HG03565 (cell line): Measurements from ENCODE around the gene BMPER.
A peak's percentile ranks its signal among the peaks of the same experiment; 100 is the strongest.

Source experiments
- ATAC-seq: cut with Tn5 transposase; IDR thresholded peaks from one replicate; pipeline ENCODE4 v1.9.1; 2021; ENCODE audit warnings: mild to moderate bottlenecking, moderate library complexity; ENCODE audit not compliant: unreplicated experiment

BMPER gene

DNA sequence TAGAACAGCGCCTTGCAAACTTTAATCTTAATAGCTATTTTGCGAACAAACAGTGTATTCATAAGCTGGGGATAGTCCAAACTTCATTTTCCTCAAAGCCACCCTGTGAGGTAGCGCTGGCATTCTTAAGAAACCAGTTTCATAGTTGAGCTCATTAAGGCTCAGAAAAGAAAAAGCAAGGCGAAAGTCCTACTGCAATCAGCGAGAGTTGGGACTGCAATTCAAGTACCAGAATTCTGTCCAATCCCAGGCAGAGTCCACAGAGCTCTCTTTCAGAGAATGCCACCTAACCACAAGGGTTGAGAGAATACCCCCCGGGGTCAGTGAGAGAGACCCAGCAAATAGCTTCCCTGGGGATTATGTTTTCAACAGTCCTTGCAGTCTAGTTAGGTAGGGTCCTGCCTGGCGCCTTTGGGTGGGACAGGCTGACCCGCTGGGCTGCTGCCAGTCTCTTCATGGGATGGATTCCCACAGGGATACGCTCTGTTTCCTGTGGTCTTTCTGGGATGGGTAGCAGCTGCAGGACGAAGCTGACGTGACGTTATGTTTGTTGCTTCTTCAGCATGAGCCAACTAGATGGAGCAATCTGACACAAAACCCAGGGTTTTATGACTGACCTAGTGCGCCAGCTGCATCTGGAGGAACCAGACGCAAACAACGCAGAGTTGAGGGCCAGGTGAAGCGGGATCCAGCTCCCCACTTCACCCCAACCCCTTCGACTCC is 16.0 kb downstream of the BMPER start:
- ATAC-seq: no peak

DNA sequence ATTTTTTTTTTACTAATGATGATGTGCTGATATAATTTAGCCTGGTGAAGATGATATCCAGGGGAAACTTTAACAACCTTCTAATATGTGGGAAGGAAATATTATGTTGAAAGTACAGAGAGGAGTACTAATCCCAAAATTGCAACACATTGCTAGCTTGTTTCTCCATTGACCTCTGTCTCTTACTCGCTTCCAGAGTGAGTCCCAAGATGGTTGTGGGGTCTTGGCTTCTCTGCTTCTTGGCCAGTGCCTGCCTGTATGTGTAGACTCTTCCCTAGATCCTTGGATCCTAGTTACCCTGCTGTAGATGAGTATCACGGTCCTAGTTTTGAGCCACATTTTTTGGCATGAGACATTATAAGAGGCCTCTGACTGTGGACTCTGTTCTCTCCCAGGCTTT is 17.5 kb downstream of the BMPER start:
- no peak for ATAC-seq

DNA sequence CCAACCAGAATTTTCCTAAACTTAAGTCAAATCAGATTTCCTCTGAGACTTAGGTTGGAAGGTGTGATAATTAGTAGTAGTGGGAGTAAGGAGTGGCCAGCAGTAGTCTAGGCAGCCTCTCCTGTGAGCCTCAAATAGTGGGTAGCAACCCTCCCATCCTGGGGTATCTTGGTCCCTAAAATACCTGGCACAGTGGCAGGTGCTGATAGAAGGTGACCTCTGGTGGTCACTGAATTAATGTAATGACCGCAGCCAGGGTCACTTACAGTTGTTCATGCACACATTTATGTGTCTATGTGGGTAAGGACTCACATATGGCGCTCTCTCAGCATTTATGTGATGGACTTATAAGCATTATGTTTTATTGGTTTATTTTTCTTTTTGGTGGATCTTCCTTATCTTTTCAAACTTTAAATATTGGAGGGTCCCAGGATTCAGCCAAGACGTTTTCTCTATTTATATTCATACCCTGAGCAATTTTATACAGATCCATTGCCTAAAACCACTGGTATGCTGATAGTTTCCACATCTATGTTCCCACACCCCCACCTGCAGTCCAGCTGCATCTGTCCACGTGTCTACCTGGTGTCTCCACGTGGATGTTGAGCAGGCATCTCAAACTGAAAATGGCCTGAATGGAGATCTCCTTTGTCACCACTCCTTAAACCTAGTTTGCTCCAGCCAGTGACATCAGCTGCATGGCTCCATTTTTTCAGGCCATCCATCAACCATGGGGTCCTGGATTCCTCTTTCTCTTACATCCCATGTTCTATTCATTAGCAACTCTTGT is 18.3 kb downstream of the BMPER start:
- ATAC-seq: no peak

DNA sequence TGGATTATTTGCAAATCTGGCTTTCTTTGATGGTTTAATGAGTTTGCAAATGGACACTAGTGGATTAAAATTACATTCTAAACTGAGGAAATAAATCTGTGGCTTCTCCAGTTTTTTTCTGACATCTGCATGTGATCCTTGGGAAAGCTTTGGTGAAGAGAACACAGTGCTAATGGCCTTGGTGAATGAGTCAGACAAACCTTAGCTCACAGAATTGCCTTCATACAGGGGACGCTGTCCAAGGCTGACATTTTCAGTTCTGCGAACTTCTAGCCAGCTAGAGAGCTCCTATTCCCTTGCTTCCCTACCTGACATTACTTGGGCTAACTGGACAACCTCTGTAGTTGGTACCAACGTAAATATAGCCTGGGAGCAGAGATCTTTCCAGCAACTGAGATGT is 21.2 kb downstream of the BMPER start:
- no peak for ATAC-seq

DNA sequence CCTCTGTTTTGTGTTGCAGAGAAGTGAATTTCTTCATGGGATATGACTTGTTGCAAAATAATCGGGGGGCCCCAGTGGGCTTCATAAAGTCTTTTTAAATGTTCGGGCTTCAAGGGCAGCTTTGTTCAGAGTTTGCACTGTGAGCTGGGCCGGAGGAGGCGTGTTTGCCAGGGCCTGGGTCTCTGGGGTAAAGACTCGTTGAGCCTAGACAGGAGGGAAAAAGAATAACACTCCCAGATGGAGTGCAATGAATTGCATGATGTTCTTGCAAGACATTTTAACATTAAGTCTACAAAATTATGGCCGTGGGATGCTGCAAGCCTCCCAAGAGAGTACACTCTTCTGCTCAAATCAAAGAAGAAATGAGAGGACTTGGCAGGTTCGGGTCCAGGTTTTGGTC is 23.6 kb downstream of the BMPER start:
- ATAC-seq: no peak

DNA sequence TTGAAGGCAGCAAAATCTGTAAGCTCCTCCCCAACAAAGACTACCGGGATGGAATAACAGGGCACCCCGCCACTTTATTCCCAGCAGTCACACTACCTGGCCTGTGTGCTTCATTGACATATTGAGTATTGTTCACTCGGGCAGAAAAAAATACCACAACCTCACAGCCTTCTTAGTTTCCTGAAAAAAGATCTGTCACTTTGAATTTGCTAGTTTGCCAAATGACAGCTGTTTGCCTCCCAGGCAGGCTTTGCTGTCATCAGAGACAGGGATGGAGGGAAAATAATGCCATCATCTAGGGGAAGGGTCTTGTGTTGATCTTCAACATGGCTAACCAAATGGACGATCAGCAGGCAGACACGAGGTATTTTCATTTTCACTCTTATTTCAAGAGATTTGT is 26.9 kb downstream of the BMPER start:
- ATAC-seq: no peak

DNA sequence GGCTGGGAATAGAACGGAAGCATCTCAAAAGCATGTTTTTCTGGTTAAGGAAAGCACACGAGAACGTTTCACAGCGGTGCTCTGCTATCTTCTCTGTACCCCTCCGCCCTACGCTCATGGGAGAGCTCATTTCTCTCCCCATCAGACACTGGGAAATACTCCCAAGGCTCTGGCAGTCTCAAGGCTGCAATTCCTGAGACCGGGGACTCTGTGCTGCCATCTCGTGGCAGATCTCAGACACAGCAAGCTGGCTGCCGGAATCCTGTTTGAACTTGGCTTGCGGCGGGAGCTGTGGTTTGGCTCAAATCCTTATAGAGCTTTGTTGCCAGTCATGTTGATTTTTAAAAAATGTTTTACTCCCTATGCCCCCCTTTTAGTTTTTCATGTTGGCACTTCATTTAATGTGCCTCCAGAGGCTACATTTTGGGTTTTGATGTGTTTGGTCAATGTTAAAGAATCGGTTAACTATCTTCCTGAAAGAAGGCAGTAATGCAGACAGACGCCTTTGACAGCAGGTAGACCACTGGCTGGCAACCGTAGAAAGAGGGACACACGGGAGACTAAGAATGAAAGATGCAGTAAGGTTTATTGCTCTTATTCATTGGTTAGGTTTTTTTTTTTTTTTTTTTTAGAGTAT is 27.6 kb downstream of the BMPER start:
- ATAC-seq: peak; percentile 61

DNA sequence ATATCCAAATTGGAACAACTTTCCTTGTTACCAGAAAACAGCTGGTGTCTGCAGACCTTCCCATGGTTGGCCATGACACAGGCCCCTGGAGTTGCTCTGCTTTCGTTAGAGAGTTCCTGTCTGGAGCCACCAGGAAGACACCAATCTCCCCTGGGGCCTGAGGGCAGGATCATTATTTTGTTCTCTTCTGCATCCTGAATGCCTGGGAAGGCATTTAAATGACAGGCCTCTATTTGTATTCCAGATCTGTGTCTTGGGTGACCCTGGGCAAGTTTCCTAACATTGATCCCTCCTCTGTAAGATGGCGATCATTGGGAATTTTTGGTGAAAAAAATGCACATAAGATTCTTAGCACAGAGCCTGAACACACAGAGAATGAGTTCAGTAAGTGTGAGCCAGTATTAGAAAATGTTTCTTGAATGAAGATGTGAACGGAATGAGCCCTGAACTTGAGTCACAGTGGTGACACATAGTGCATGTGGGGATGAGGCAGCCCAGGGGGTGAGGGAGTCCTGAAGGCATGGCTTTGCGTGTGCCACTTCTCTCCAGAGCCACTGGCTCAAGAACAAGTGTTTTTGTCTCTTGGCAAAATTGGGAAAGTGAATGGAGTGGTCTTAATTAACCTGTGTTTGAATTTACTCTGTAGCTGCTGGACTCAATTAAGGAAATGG is 28.4 kb downstream of the BMPER start:
- no peak for ATAC-seq

DNA sequence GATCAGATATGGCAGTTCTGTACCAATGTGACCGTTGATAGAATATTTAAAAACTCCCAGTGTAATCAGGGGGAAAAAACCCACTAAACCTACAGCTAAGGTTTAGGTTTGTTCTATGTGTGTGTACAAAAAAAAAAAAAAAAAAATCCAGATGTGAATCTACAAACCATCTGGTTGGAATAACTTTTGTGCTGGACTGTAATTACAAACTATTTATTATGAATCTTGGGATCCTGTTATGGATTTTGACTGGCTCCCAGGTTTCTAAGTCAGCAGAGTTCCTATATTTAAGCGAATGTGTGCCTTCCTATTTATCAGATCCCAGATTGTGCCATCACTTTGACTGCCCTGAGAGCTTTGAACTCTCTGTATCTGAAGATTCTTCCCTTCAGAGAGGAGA is 29.1 kb downstream of the BMPER start:
- ATAC-seq: no peak

DNA sequence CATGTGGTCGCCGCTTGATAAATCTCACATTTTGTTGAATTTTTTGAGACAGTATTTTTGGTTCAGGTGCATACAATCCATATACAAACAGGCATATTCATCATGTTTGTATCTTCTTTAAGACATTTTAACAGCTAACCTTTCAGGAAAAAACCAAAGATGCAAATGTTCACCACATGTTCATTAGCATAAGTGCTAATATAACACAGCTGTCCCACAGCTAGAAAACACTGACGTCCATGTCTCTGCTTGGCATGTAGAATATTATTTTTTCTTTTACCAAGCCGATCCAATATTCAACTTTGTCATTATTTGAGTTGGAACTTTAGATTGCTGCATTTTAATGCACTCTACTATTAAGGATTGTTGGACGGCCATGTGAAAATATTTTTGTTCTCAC is 31.2 kb downstream of the BMPER start:
- ATAC-seq: no peak

DNA sequence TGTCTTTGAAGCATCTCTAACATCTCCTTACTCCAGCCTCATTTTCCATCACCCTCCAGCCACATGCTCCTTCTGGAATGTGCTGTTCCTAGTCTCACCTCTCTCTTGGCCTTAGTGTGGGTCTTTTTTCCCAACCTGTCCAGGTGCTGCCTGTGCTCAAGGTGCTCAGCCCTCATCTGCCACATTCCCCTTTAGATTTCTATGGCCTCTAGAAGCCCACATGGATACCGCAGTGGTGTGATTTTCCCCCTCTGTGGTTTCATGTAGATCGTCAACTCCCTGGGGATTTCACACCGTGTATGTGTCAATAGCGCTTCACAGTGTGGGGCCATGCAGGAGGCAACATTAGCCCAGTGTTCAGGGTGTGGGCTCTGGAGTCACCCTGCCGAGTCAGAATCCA is 32.5 kb downstream of the BMPER start:
- no peak for ATAC-seq

DNA sequence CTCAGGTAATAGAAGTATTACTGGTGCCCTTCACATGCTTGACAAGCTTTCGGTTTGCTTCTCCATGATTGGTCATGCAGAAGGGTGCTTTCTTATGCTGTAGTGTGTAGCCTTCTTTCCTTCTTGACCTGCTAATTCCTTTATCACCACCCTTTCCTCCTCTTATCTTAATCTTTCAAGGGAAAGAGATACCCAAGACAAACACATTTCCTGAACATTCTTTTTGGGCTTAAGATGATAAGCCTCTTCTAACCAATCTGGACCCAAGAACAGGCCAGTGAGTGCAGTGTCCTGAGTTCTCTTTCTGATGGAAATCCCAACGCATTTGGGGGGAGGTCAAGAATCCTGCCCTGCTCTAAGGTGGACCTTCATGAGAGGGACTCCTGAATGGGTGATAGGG is 33.8 kb downstream of the BMPER start:
- no peak for ATAC-seq

DNA sequence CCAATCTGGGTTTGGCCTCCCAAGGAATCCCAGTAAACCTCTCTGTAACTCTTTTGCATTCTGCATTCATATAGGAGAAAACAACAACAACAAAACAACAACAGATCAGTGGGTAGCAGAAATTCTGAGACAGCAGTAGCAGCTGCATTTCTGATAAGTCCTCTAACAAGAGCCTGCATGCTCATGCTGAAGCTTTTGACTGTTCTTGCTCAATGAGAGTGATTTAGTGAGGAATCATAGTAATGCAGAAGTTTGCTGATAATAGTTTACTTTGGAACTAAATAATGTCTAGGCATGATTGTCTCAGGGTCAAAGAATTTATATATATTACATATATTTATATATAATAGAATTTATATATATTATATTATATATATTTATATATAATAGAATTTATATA is 35.2 kb downstream of the BMPER start:
- no peak for ATAC-seq

DNA sequence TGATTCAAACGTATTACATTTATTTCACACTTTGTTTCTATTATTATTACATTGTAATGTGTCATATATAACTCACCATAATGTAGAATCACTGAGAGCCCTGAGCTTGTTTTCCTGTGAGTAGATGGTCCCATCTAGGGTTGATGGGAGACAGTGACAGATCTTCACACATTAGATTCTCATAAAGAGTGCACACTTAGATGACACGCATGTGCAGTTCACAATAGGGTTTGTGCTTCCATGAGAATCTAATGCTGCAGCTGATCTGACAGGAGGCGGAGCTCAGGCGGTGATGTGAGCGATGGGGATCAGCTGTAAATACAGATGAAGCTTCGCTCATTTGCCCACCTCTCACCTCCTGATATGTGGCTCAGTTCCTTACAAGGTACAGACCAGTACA is 36.1 kb downstream of the BMPER start:
- no peak for ATAC-seq

DNA sequence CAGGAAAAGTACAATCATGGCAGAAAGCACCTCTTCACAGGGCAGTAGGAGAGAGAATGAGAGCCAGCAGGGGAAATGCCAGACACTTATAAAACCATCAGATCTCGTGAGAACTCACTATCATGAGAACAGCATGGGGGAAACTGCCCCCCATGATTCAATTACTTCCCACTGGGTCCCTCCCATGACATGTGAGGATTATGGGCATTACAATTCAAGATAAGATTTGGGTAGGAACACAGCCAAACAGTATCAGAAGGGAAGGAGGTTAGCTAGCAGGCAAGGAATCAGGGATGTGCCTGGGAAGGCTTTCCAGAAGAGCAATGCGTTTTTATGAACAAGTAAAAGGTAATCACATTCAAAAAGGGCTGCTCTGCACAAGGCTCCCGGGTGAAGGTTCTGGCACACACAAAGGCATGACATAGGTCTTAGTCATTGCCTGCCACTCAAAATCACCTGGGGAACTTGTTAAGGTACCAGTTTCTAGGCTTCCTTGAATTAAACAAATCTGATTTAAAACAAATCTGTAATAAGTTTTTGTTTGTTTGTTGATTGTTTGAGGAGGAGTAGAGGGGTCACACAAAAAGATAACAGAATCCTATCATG is 40.9 kb downstream of the BMPER start:
- ATAC-seq: no peak

DNA sequence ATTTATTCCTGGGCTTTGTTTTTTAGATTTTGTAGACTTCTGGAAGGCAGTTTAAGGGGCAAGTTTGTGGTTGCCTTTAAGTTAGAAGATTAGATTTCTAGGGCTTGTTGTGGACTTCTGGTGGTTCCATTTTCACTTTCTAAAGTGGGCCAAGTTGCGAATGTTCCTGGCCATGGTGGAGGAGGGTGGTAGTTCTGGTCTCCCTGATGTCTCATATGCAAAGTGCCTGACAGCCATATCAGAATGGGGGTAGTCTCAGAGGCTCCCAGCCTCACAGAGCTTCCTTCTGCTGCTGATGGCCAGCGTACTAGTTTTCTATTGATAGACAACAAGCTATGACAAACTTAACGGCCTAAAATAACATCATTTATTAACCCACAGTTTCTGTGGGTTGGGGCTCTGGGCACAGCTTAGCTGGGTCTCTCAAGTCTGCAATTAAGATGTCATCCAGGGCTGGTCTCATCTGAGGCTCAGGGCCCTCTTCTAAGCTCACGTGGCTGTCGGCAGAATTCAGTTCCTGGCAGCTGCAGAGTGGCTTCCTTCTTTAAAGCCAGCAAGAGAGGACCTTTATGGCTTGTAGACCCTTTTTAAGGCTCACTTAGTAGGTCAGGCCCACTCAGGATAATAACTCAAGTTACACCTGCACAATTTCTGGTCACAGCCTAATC is 44.8 kb downstream of the BMPER start:
- no peak for ATAC-seq

DNA sequence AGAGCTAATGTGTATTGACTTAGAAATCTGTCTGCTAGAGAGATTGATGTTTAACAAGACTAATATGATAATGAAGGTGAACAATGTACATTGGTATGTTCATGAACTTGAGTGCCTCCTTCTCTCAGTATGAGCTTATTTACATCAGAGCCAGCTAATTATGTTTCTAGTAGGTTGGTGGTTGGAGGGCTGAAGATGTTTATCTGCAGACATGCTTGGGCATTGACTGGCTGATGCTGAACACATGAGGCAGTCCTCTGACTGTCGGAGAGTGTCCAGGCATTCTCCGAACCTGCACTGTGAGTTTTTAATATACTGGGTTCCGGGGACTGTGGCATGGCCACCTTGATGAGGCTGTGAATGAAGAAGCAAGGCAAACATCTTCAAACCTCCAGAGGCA is 47.5 kb downstream of the BMPER start:
- ATAC-seq: no peak

DNA sequence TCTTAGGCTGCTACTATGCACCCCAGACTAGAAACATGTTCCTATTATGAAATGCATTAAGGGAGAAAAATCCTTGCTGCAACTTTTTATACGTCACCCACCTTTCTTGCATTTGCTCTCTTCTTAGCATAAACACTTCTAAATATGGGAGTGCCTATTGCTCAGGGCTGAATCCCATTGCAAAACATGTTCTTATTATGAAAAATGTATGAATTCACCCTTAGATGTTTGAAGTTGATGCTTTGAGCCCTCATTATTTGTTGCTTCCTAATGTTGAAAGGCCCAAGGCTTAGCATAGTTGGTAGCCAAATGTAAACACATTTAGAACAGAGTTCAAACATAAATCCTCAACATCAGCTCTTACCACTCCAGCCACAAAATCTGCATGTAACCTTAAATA is 52.8 kb downstream of the BMPER start:
- ATAC-seq: no peak

DNA sequence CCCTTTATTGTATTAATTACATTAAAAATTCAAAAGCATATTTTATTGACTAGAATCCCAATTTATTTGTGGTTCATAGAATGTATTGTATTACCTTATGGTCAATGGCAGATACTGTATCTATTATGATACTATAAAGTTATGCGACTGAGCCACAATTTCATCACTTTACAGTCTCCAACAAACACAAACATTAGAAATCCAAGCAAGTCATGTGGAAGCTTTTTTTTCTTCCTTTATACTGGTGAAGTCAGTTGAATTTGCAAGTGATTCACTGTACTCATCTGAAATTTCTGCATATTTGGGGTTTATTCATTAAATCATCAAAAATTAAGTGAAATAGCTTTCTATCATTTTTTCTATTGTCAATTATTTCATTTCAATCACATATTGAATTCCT is 54.3 kb downstream of the BMPER start:
- ATAC-seq: no peak

DNA sequence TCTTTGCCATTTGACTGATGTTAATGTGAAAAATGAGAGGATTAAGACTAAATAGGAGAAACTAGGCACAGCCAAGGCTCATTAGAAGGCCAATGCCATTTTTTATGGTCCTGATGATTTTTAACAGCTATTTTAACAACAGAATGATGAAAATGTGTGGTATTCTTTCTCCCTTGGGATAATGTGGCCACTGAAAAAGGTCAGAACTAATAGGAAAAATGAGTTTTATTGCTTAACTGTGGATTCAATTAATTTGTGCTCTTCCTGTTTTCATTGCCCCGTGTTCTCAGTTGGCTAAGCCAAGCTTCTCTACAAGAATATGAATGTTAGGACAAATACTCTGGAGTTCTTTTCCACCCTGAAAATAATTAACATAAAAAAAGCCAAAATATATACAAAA is 56.6 kb downstream of the BMPER start:
- ATAC-seq: no peak
